Measurements from ENCODE around the gene ZIC1. TPM values are rescaled to one million over a fixed set of nuclear protein-coding genes. Genes with fewer than 3 reads are reported as not detected.
A peak's percentile ranks its signal among the peaks of the same experiment; 100 is the strongest.

Gene ZIC1
- total and polyA plus RNA-seq, 2 of the 13 experiments (the other 11 are each of a cell fraction or from before 2014, with no cell fraction given), result not detected

DNA sequence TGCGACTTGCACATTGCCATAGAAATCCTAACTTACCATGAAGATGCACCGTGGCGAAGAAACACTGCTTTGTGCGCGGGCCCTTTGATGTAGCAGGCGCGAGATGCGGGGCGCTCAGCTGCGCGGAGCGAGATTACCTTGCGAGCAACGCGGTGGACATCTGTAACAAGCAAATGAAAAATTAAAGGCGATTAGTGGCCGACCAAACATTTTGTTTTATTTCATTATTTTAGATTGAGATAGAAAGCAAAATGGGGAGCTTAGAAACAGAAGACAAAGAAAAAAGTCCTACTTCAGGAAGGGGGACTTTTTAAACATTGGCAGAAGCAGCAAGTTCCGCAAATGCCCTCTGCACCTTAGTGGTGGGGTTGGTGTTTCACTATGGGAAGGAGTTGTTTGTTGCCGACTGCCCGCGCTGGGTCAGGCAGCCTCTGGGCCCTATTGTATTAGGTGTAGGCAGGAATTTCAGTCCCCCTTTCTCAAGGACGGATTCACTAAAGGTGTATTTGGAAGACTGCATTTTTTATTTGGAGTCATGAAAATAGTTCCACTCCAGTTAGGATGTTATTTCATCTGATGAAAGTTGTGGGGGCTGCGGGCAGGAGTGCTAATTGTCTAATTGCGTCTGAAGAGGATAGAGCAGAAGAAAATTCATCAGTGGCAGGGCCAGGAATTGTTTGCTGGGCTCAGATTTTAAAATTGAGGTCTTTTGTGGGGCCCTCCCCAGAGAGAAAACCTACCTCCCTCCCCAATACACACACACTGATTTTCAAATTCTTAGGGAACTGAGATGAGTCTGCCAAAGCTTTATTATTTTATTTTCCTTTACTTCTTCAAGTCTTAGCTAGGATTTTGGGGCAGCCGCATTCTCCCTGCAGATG is 20.2 kb upstream of the ZIC1 start:
- POLR2A ChIA-PET, result no interaction called here

GRCh38 chr3:147389717-147390116 is 19.4 kb upstream of the ZIC1 start:
- H3K27me3 ChIP-seq (ENCODE audit: control insufficient read depth in 1 of 2, insufficient read depth in 2 of 2, low read length in 2 of 2), result peaks cover 0 to 40% of the 10 kb centered on the region in 2 experiments

More for the DNA sequence above, 20.2 kb upstream of the ZIC1 start:
- no peaks in the 10 kb centered on the region for H3K79me2 ChIP-seq (ENCODE audit: insufficient read depth, low read length)
- no peak overlapping the region for H3K4me2 ChIP-seq (ENCODE audit: low read depth, low read length)
- CTCF ChIA-PET (ENCODE audit: low intra/inter-chr PET ratio, low total read pairs), result no interaction called here
- no peaks in the 10 kb centered on the region for H4K20me1 ChIP-seq (ENCODE audit: insufficient read depth, low read length)
- no peak overlapping the region for H3K9ac ChIP-seq (ENCODE audit: insufficient read depth, low read depth, low read length)
- in situ Hi-C loops (cut with HindIII; ENCODE audit: extremely low pct_ligation_motif_present, low pct_unique_long_range_greater_than_20kb), result no loop called here
- H3K27ac ChIP-seq (ENCODE audit: extremely low read length, insufficient read depth, low read length), result no peak overlapping the region
- no peak for FAIRE-seq
- no peaks in the 10 kb centered on the region for H3K9me3 ChIP-seq (ENCODE audit: low read length)
- WGBS (ENCODE audit: low lambda C conversion rate), result 64% methylated on average over 22 of the region's 25 CpGs
- BruUV-seq (replicated peaks), result no TSS peak
- H2AFZ ChIP-seq (ENCODE audit: low read length), result no peak overlapping the region
- no peak overlapping the region for H3K4me3 ChIP-seq (replicated peaks in 1 of 3; ENCODE audit: insufficient read depth in 1 of 3, low read depth in 2 of 3, low read length in 3 of 3)
- no peak for ATAC-seq
- H3K4me1 ChIP-seq (ENCODE audit: insufficient read depth, low read length), result no peaks in the 10 kb centered on the region
- intact Hi-C loops (cut with micrococcal nuclease; ENCODE audit: unreplicated experiment), result no loop called here
- no peak for TF ChIP-seq YEATS2 (CRISPR knock-in tag; IDR thresholded peaks at IDR 0.05; ENCODE audit: borderline replicate concordance)
- TF ChIP-seq, protein P1, sequence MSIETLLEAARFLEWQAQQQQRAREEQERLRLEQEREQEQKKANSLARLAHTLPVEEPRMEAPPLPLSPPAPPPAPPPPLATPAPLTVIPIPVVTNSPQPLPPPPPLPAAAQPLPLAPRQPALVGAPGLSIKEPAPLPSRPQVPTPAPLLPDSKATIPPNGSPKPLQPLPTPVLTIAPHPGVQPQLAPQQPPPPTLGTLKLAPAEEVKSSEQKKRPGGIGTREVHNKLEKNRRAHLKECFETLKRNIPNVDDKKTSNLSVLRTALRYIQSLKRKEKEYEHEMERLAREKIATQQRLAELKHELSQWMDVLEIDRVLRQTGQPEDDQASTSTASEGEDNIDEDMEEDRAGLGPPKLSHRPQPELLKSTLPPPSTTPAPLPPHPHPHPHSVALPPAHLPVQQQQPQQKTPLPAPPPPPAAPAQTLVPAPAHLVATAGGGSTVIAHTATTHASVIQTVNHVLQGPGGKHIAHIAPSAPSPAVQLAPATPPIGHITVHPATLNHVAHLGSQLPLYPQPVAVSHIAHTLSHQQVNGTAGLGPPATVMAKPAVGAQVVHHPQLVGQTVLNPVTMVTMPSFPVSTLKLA (IDR thresholded peaks at IDR 0.05), result no peak
- no peak for TF ChIP-seq ATF7-NPFF (CRISPR knock-in tag; IDR thresholded peaks at IDR 0.05; ENCODE audit: low read depth)
- H3K36me3 ChIP-seq (replicated peaks in 1 of 2; ENCODE audit: control insufficient read depth in 1 of 2, insufficient read depth in 2 of 2, low read length in 2 of 2), result no peaks in the 10 kb centered on the region
- no peak for DNase-seq (ENCODE audit: low spot score)
- peaks cover 0 to 40% of the 10 kb centered on the region in 2 experiments for H3K27me3 ChIP-seq (ENCODE audit: control insufficient read depth in 1 of 2, insufficient read depth in 2 of 2, low read length in 2 of 2)

More at GRCh38 chr3:147389717-147390116, 19.4 kb upstream of the ZIC1 start:
- Histone ChIP-seq H3K27ac (ENCODE audit: extremely low read length, insufficient read depth, low read length) (no peak overlapping the region), H3K79me2 (ENCODE audit: insufficient read depth, low read length) (no peaks in the 10 kb centered on the region), H3K9ac (ENCODE audit: insufficient read depth, low read depth, low read length) (no peak overlapping the region), H3K4me1 (ENCODE audit: insufficient read depth, low read length) (no peaks in the 10 kb centered on the region), H2AFZ (ENCODE audit: low read length) (no peak overlapping the region), H3K9me3 (ENCODE audit: low read length) (no peaks in the 10 kb centered on the region), H4K20me1 (ENCODE audit: insufficient read depth, low read length) (no peaks in the 10 kb centered on the region), H3K36me3 (replicated peaks in 1 of 2; ENCODE audit: control insufficient read depth in 1 of 2, insufficient read depth in 2 of 2, low read length in 2 of 2) (no peaks in the 10 kb centered on the region), H3K4me3 (replicated peaks in 1 of 3; ENCODE audit: insufficient read depth in 1 of 3, low read depth in 2 of 3, low read length in 3 of 3) (no peak overlapping the region), H3K4me2 (ENCODE audit: low read depth, low read length) (no peak overlapping the region)
- ChIA-PET CTCF (ENCODE audit: low intra/inter-chr PET ratio, low total read pairs) (no interaction called here), POLR2A (no interaction called here)
- TF ChIP-seq CEBPB (IDR thresholded peaks at IDR 0.05; ENCODE audit: borderline replicate concordance, low read depth, low read length) (0 out of 2 replicates have a peak, but pooled peaks have one; percentile 27), ATF7 (IDR thresholded peaks at IDR 0.05) (peak; percentile 89), ATF7 (CRISPR knock-in tag; IDR thresholded peaks at IDR 0.05) (no peak), E2F5 (CRISPR knock-in tag; conservative IDR thresholded peaks at IDR 0.05) (no peak), CREB1 (IDR thresholded peaks at IDR 0.05) (peak; percentile 95), CREB1 (CRISPR knock-in tag; IDR thresholded peaks at IDR 0.05) (no peak)
- in situ Hi-C loops (cut with HindIII; ENCODE audit: extremely low pct_ligation_motif_present, low pct_unique_long_range_greater_than_20kb) (no loop called here), intact Hi-C loops (cut with micrococcal nuclease; ENCODE audit: unreplicated experiment) (no loop called here)
- FAIRE-seq (no peak), DNase-seq (ENCODE audit: low spot score) (no peak), ATAC-seq (no peak)
- 26% methylated on average over 12 of the region's 12 CpGs for WGBS (ENCODE audit: low lambda C conversion rate)
- BruUV-seq (replicated peaks), result no TSS peak
